ENCODE results near the gene OASL.
A peak's percentile ranks its signal among the peaks of the same experiment; 100 is the strongest.

OASL gene

DNA sequence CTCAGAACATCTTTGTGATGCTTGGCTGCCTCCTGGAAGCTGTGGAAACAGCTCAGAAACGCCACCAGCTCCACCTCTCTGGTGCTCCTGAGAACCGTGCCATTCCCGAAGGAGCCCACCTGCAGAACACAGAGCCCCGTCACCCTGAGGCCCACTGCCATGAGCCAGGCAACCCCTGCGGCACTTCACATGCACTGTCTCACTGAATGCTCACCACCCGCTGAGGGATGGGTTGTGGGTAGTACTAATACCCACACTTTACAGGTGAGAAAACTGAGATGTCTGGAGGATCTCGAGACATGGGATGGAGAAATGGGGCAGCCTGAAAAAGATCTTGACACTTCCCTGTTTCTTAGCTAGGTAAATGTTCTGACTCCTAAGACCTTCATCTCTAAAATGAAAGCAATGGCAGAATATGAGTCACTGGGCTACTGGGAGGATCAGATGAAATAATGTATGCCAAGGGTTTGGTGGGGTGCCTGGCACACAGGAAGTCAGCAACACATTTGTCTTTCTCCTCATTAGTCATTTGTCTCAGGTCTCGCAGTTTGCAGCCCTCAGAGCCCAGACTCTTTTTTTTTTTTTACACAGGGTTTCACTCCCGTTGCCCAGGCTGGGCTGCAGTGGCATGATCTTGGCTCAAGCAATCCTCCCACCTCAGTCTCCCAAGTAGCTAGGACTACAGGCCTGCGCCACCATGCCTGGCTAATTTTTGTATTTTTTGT is 5.3 kb downstream of the OASL start:
- DNase-seq (ENCODE audit: low read depth), result peak; percentile 18
- H3K4me3 ChIP-seq (ENCODE audit: low read depth, low read length), result no peak overlapping the region
- TF ChIP-seq, protein P1, sequence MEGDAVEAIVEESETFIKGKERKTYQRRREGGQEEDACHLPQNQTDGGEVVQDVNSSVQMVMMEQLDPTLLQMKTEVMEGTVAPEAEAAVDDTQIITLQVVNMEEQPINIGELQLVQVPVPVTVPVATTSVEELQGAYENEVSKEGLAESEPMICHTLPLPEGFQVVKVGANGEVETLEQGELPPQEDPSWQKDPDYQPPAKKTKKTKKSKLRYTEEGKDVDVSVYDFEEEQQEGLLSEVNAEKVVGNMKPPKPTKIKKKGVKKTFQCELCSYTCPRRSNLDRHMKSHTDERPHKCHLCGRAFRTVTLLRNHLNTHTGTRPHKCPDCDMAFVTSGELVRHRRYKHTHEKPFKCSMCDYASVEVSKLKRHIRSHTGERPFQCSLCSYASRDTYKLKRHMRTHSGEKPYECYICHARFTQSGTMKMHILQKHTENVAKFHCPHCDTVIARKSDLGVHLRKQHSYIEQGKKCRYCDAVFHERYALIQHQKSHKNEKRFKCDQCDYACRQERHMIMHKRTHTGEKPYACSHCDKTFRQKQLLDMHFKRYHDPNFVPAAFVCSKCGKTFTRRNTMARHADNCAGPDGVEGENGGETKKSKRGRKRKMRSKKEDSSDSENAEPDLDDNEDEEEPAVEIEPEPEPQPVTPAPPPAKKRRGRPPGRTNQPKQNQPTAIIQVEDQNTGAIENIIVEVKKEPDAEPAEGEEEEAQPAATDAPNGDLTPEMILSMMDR (conservative IDR thresholded peaks at IDR 0.05; ENCODE audit: low read depth, low read length), result no peak

DNA sequence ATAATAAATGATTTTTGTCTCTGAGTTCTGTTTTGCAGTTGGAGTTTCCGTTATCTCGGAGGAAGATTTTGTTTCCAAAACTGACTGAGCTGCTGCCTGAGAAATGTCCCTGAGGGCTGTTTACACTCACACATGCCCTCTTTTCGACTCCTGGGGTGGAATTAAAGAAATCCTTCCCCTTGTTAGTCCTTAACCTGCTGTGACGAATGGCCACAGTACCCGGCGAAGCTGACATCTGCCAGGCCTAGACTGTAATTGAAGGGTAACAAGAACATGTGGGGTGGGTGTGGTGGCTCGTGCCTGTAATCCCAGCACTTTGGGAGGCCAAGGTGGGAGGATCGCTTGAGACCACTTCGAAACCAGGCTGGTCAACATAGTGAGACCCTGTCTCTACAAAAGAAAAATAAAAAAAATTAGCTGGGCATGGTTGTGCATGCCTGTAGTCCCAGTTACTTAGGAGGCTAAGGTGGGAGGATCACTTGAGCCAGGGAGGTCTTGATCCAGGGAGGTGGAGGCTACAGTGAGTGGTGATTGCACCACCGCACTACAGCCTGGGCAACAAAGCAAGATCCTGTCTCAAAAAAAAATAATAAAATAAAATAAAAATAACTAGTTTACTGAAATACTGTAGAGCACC is 8.4 kb downstream of the OASL start:
- TF ChIP-seq, protein P1 (conservative IDR thresholded peaks at IDR 0.05; ENCODE audit: low read depth, low read length), result no peak
- DNase-seq (ENCODE audit: low read depth), result no peak

DNA sequence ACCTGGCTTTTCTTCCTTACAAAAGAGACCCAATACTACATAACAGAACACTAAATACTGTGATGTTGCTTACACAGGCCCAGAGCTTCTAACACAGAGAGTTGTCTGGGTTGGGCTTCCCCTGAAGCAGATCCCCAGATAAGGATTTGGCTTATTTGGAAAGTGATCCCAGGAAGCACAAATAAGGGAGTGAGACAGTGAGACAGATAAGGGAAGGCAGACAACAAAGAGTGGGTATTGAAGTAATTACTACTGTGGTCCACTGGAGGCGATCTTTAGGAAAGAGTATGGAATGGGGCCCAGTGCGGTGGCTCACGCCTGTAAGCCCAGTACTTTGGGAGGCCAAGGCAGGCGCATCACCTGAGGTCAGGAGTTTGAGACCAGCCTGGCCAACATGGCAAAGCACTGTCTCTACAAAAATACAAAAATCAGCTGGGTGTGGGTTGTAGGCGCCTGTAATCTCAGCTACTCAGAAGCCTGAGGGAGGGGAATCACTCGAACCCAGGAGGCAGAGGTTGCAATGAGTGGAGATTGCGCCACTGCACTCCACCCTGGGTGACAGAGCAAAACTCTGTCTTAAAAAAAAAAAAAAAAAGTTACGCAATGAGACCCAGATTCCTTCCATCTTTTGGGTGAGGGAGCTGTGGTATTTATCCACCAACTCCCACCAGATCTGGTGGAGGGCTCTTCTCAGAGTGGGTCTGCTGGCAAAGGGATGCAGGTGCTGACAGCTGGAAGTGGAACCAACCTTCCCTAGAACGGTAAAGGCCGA is 12.6 kb downstream of the OASL start:
- H3K4me3 ChIP-seq (ENCODE audit: low read depth, low read length), result no peak overlapping the region
- DNase-seq (ENCODE audit: low read depth), result no peak
- TF ChIP-seq, protein P1 (conservative IDR thresholded peaks at IDR 0.05; ENCODE audit: low read depth, low read length), result no peak

More for the DNA sequence above, 8.4 kb downstream of the OASL start:
- H3K4me3 ChIP-seq (ENCODE audit: low read depth, low read length), result no peak overlapping the region

DNA sequence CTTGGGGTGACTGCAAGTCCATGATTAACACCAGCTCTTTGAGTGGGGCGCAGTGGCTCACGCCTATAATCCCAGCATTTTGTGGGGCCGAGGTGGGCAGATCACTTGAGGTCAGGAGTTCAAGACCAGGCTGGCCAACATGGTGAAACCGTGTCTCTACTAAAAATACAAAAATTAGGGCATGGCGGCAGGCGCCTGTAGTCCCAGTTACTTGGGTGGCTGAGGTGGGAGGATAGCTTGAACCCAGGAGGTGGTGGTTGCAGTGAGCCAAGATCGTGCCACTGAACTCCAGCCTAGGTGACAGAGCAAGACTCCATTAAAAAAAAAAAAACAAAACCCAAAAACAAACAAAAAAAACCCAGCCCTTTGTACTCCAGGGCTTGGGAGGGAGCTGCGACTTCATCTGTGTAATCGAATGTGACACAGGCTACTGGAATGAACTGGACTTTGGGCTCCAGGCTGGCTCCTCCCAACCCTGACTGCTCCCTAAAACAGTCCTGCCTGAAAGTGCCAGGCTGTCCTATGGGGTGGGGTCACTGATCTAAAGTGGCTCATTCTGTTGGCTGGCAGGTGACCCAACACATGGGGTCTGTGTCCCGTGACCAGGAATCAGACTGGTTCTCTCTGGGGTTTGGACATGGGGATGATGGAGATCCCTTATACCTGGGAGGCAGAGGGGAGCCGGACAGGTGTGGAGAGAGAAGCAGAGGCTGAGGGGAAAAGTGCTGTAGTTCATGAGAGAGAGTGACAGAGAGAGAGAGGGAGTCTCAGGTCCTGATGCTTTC is 13.4 kb downstream of the OASL start:
- TF ChIP-seq, protein P1 (conservative IDR thresholded peaks at IDR 0.05; ENCODE audit: low read depth, low read length), result no peak
- DNase-seq (ENCODE audit: low read depth), result no peak

DNA sequence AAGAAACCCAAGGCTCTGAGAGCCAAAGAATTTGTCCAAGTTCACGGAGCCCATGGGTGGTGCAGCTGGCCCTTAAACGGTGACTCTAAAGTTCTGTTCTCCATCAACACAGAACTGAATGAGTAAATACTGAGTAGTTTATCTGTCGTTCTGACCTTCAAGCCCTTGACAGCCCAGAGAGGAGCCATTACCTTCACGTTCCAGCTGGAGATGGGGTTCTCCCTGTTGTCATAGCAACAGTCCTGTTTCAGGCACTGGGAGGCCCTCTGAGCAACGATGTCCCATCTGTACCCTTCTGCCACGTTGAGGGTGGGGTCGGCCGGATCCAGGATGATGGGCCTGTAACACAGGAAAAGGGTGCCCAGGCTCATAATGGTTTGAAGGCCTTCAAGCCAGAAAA is 15.2 kb downstream of the OASL start:
- no peak for DNase-seq (ENCODE audit: low read depth)
- TF ChIP-seq, protein P1 (conservative IDR thresholded peaks at IDR 0.05; ENCODE audit: low read depth, low read length), result no peak
- no peak overlapping the region for H3K4me3 ChIP-seq (ENCODE audit: low read depth, low read length)

More for the DNA sequence above, 13.4 kb downstream of the OASL start:
- H3K4me3 ChIP-seq (ENCODE audit: low read depth, low read length), result no peak overlapping the region

DNA sequence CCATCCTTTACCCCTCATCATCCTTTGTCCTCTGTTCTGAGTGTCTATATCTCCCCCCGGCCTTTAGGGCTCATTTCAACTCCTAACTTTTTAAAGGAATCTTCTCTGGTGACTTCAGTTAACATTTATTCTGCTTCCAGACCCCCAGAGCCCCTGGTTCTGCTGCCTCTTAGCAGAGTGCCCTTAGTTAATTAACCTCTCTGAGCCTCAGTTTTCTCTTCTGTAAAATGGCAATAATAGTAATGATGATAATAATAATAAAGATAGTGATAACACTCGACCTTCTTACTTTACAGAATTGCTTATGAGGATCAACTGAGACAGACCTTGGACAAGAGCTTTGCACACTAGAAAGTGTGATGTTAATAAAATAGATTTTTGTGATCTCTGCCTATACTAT is 16.3 kb downstream of the OASL start:
- TF ChIP-seq, protein P1 (conservative IDR thresholded peaks at IDR 0.05; ENCODE audit: low read depth, low read length), result no peak
- no peak for DNase-seq (ENCODE audit: low read depth)
- no peak overlapping the region for H3K4me3 ChIP-seq (ENCODE audit: low read depth, low read length)
